MCF 10A (cell line): ENCODE results near the gene OGFOD3. TPM values are rescaled to one million over a fixed set of nuclear protein-coding genes. Genes with fewer than 3 reads are reported as not detected.

Experiments
- BruUV-seq: library from RNA; stranded (reverse); fragments of 400-500 nt; replicated peaks from 2 replicates; lab custom pipeline; 2021; lab: Mats Ljungman, UMichigan
- CTCF ChIA-PET: fragments of 300-600 bp; sonication (Branson Sonifier 250); formaldehyde crosslinking; extraction: SDS; loops from one replicate; lab custom pipeline; 2021; ENCODE audit warnings: antibody characterized with exemption, inconsistent platforms; lab: Yijun Ruan, JAX
- POLR2A ChIA-PET: fragments of 300-600, 350-650 bp; sonication (Branson Sonifier 250); formaldehyde crosslinking; extraction: SDS; loops from one replicate; lab custom pipeline; 2020; ENCODE audit warnings: antibody characterized with exemption, inconsistent platforms; lab: Yijun Ruan, JAX
- DNase-seq: peaks from one replicate; pipeline ENCODE4 v3.0.0-alpha.2; 2018; ENCODE audit not compliant: unreplicated experiment
- H3K27ac Mint-ChIP-seq: one replicate; pipeline ENCODE4 v1.8.0; 2022; ENCODE audit warnings: mild to moderate bottlenecking, low read depth, mixed read lengths; ENCODE audit not compliant: unreplicated experiment
- H3K27me3 Mint-ChIP-seq: one replicate; pipeline ENCODE4 v1.8.0; 2022; ENCODE audit warnings: mixed read lengths; ENCODE audit not compliant: insufficient read depth, unreplicated experiment
- H3K36me3 Mint-ChIP-seq: one replicate; pipeline ENCODE4 v1.8.0; 2022; ENCODE audit warnings: mild to moderate bottlenecking, moderate library complexity, mixed read lengths; ENCODE audit not compliant: insufficient read depth, unreplicated experiment
- H3K4me1 Mint-ChIP-seq: one replicate; pipeline ENCODE4 v1.8.0; 2022; ENCODE audit warnings: mixed read lengths; ENCODE audit not compliant: insufficient read depth, unreplicated experiment
- H3K4me3 Mint-ChIP-seq: one replicate; pipeline ENCODE4 v1.8.0; 2022; ENCODE audit warnings: mild to moderate bottlenecking, moderate library complexity, mixed read lengths; ENCODE audit not compliant: unreplicated experiment
- H3K9me3 Mint-ChIP-seq: one replicate; pipeline ENCODE4 v1.8.0; 2022; ENCODE audit warnings: mixed read lengths; ENCODE audit not compliant: unreplicated experiment
- CTCF ChIP-seq: fragments of 200-600 bp; IDR thresholded peaks from one replicate; pipeline ENCODE4 v1.8.0; 2022; ENCODE audit warnings: antibody characterized with exemption, mild to moderate bottlenecking; ENCODE audit not compliant: unreplicated experiment
- intact Hi-C: fragments of 100-400 bp; cut with micrococcal nuclease; formaldehyde crosslinking; loops from 2 replicates; pipeline ENCODE4 v1.14.1; 2022
- total RNA-seq: library from RNA; stranded (reverse); gene quantifications from 2 replicates; pipeline ENCODE4 v1.2.3, GENCODE V29; 2022

OGFOD3 gene
- total RNA-seq, 1 experiment from 2014 or later, result 21.1 TPM

DNA sequence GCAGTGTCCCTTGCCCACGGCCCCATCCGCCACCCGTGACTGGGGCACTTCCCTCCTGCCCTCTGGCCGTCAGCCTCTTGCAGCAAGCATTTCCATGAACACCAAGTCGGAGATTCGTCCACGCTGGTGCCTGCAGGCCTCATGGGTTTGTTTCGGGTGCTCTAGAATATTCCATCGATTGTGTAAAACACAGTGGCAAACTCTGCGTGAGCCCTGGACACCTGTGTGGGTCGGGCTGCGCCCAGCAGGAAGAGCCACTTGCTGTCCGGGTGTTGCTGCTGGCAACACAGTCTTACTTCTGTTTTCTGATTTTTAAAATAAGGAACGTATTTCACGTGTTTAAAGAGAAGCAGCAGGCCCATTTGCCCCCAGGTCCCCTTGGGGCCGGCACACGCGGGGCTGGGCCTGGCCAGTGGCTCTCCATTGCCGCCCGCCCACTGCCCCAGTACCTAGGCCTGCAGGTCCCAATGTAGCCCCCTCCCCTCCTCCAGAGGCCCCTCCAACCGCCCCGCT, 22.1 kb upstream of the OGFOD3 start:
- intact Hi-C loops, result no loop called here
- Mint-ChIP-seq H3K36me3 (peaks cover 6% of the 10 kb centered on the region), H3K27ac (no peak overlapping the region), H3K9me3 (no peaks in the 10 kb centered on the region), H3K4me1 (no peaks in the 10 kb centered on the region), H3K27me3 (no peaks in the 10 kb centered on the region), H3K4me3 (no peak overlapping the region)
- ChIA-PET CTCF (interaction anchor here (0.6 kb wide), 1 partner anchor 142 kb away, joined by 3 read pairs; no protein-coding TSS in a partner anchor), POLR2A (no interaction called here)
- no peak for DNase-seq
- no peak for TF ChIP-seq CTCF
- BruUV-seq, result no TSS peak

DNA sequence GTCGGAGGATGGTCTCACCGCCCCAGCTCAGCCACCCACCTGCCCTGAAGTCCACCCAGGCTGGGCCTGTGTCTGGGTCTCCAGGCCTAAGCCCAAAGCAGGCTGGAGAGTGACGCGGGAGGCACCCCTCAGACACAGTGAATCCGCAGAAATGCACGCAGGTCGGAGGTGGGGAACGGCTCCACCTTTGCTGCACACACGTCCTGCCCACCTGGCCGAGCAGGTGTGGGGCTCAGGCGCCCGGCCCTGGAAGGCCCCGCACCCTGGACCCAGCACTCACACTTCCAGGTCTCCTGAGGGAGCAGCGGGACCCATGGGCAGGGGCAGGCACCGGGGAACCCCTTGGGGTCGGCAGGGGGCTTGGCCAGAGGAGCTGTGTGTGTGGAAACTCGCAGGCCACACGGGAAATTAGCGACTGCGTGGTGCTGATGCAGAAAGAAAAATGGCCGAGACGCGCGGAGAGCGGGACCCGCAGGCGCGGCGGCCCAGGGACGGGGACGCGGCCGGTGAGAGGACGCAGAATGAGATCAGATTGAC, 21.5 kb upstream of the OGFOD3 start:
- BruUV-seq, result no TSS peak

DNA sequence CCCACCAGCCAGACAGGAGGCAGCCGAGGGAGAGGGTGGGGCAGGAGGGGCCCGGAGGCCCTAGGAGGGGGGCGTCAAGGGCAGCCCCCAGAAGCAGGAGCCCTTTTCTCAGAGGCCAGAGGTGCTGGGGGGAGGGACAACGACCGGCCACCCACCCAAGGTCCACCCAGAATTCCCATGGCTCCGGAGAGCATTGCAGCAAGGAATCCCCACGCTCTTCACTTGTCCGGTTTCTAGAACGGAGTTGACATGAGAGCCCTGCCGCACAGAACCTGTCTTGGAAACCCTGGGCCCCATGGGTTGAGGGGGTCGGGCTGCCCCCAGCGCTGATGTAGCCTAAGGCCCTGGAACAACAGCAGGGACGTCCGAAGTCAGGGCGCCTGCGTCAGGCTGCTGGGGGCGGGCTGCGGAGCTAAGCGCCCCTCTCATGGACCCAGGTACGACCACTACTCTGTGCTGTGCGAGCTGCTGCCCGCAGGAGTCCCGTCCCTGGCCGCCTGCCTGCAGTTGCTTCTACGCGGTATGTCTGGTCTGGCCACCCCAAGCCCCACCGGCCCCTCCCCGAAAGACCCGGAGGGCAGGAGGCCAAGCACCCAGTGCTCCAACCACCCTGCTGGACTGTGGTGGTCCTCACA, 20.9 kb upstream of the OGFOD3 start:
- ChIA-PET CTCF (interaction anchor here (0.5 to 0.6 kb wide), 2 partner anchors 24 to 544 kb away, joined by 3 read pairs; no protein-coding TSS in a partner anchor), POLR2A (no interaction called here)
- Mint-ChIP-seq H3K9me3 (no peaks in the 10 kb centered on the region), H3K4me3 (no peak overlapping the region), H3K27me3 (no peaks in the 10 kb centered on the region), H3K36me3 (peaks cover 6% of the 10 kb centered on the region), H3K27ac (no peak overlapping the region), H3K4me1 (no peaks in the 10 kb centered on the region)
- TF ChIP-seq CTCF, result no peak
- no TSS peak for BruUV-seq
- DNase-seq, result no peak
- intact Hi-C loops, result no loop called here

More for the DNA sequence above, 21.5 kb upstream of the OGFOD3 start:
- no peaks in the 10 kb centered on the region for H3K4me1 Mint-ChIP-seq
- intact Hi-C loops, result no loop called here
- H3K27ac Mint-ChIP-seq, result no peak overlapping the region
- CTCF ChIA-PET, result interaction anchor here (0.6 kb wide), 2 partner anchors 23 to 142 kb away, joined by 3 read pairs; no protein-coding TSS in a partner anchor
- peaks cover 6% of the 10 kb centered on the region for H3K36me3 Mint-ChIP-seq
- DNase-seq, result no peak
- no peak overlapping the region for H3K4me3 Mint-ChIP-seq
- no peak for TF ChIP-seq CTCF
- H3K27me3 Mint-ChIP-seq, result no peaks in the 10 kb centered on the region
- no peaks in the 10 kb centered on the region for H3K9me3 Mint-ChIP-seq
- POLR2A ChIA-PET, result no interaction called here

- TF ChIP-seq CTCF, result no peak
- DNase-seq, result no peak
- Mint-ChIP-seq H3K9me3 (no peaks in the 10 kb centered on the region), H3K36me3 (no peaks in the 10 kb centered on the region), H3K4me3 (no peak overlapping the region), H3K27me3 (no peaks in the 10 kb centered on the region), H3K4me1 (no peaks in the 10 kb centered on the region), H3K27ac (no peak overlapping the region)
- POLR2A ChIA-PET, result no interaction called here
- intact Hi-C loops, result no loop called here
- CTCF ChIA-PET, result interaction anchor here (0.5 to 0.7 kb wide), 3 partner anchors 11 to 545 kb away, joined by 3 read pairs; no protein-coding TSS in a partner anchor
- BruUV-seq, result no TSS peak
Observed at GRCh38 chr17:82438401-82439193, 20.2 kb upstream of the OGFOD3 start.
